ENCODE measurements around the gene ASCC1. TPM values are rescaled to one million over a fixed set of nuclear protein-coding genes. Genes with fewer than 3 reads are reported as not detected.

ASCC1 gene
- total and polyA plus RNA-seq, 2 donors (not counting 3 experiments of a cell fraction or from before 2014, with no cell fraction given) = 16.0 to 24.9 TPM

GRCh38 chr10:72072639-72073038 is 143.4 kb downstream of the ASCC1 start:
- no peak for DNase-seq (ENCODE audit: low read depth, low spot score)
- Histone ChIP-seq H4K20me1 (replicated peaks; ENCODE audit: control insufficient read depth, extremely low read depth, insufficient read depth, low read length) (no peaks in the 10 kb centered on the region), H3K27me3 (ENCODE audit: control insufficient read depth in 2 of 2, insufficient read depth in 2 of 2, low read length in 2 of 2) (no peaks in the 10 kb centered on the region), H3K36me3 (ENCODE audit: control insufficient read depth in 2 of 2, extremely low read depth in 1 of 2, insufficient read depth in 2 of 2, low read length in 2 of 2) (no peaks in the 10 kb centered on the region), H3K9me3 (replicated peaks; ENCODE audit: control insufficient read depth, insufficient read depth, low read length) (no peaks in the 10 kb centered on the region), H2AFZ (ENCODE audit: low read depth, low read length) (no peak overlapping the region), H3K9me1 (replicated peaks; ENCODE audit: control insufficient read depth, extremely low read depth, insufficient read depth, low read length) (no peaks in the 10 kb centered on the region), H3K4me2 (ENCODE audit: insufficient read depth, low read length) (no peak overlapping the region), H3K79me2 (ENCODE audit: control insufficient read depth, insufficient read depth, low read length) (no peaks in the 10 kb centered on the region), H3K4me3 (replicated peaks in 1 of 3; ENCODE audit: insufficient read depth in 1 of 3, low read depth in 1 of 3, low read length in 3 of 3) (no peak overlapping the region), H3K4me1 (ENCODE audit: control insufficient read depth, extremely low read depth, insufficient read depth, low read length) (no peaks in the 10 kb centered on the region), H3K9ac (replicated peaks; ENCODE audit: extremely low read depth, insufficient read depth, low read length) (no peak overlapping the region), H3K27ac (ENCODE audit: insufficient read depth, low read depth, low read length) (no peak overlapping the region)
- no peak for TF ChIP-seq MAX (IDR thresholded peaks at IDR 0.05; ENCODE audit: insufficient read depth, insufficient read length)
- TF ChIP-seq POLR2AphosphoS5 (IDR thresholded peaks at IDR 0.05; ENCODE audit: insufficient read depth, low read depth, low read length) = no peak
- TF ChIP-seq GATA2 (IDR thresholded peaks at IDR 0.05; ENCODE audit: insufficient read depth, insufficient read length, low read depth, low read length) = no peak
- no peak for TF ChIP-seq POLR2A (IDR thresholded peaks at IDR 0.05; ENCODE audit: low read depth, low read length)
- dilution Hi-C loops (cut with MboI; ENCODE audit: extremely low pct_ligation_motif_present, low sequenced_read_pairs) = no loop called here
- intact Hi-C loops (cut with micrococcal nuclease) = no loop called here
- no peak for FAIRE-seq
- POLR2A ChIA-PET = no interaction called here
- BruUV-seq (replicated peaks) = no TSS peak
- CTCF ChIA-PET = interaction anchor here (1.0 to 2.5 kb wide), 5 partner anchors 11 to 268 kb away, joined by 3 to 10 read pairs (median 4); no protein-coding TSS in a partner anchor

GRCh38 chr10:72072046-72072445 is 144.0 kb downstream of the ASCC1 start:
- H3K36me3 ChIP-seq (ENCODE audit: control insufficient read depth in 2 of 2, extremely low read depth in 1 of 2, insufficient read depth in 2 of 2, low read length in 2 of 2) = no peaks in the 10 kb centered on the region
- no peak overlapping the region for H3K4me2 ChIP-seq (ENCODE audit: insufficient read depth, low read length)
- ChIA-PET CTCF (interaction anchor here (1.2 to 2.5 kb wide), 4 partner anchors 10 to 268 kb away, joined by 3 to 10 read pairs (median 6); no protein-coding TSS in a partner anchor), POLR2A (no interaction called here)
- H3K4me1 ChIP-seq (ENCODE audit: control insufficient read depth, extremely low read depth, insufficient read depth, low read length) = no peaks in the 10 kb centered on the region
- no peaks in the 10 kb centered on the region for H3K27me3 ChIP-seq (ENCODE audit: control insufficient read depth in 2 of 2, insufficient read depth in 2 of 2, low read length in 2 of 2)
- no peaks in the 10 kb centered on the region for H3K79me2 ChIP-seq (ENCODE audit: control insufficient read depth, insufficient read depth, low read length)
- H4K20me1 ChIP-seq (replicated peaks; ENCODE audit: control insufficient read depth, extremely low read depth, insufficient read depth, low read length) = no peaks in the 10 kb centered on the region
- intact Hi-C loops (cut with micrococcal nuclease) (no loop called here), dilution Hi-C loops (cut with MboI; ENCODE audit: extremely low pct_ligation_motif_present, low sequenced_read_pairs) (no loop called here)
- TF ChIP-seq POLR2A (IDR thresholded peaks at IDR 0.05; ENCODE audit: low read depth, low read length) (no peak), POLR2AphosphoS5 (IDR thresholded peaks at IDR 0.05; ENCODE audit: insufficient read depth, low read depth, low read length) (no peak), FOS (IDR thresholded peaks at IDR 0.05; ENCODE audit: borderline replicate concordance, insufficient read depth, low read length) (no peak), EZH2 (IDR thresholded peaks at IDR 0.05; ENCODE audit: borderline replicate concordance, low read depth, low read length, severe bottlenecking) (no peak), CTCF (IDR thresholded peaks at IDR 0.05; ENCODE audit: extremely low read depth in 1 of 2, insufficient read depth in 1 of 2, low read depth in 1 of 2, low read length in 2 of 2) (no peak), MAX (IDR thresholded peaks at IDR 0.05; ENCODE audit: insufficient read depth, insufficient read length) (no peak), MYC (IDR thresholded peaks at IDR 0.05; ENCODE audit: low read depth, low read length) (no peak), GATA2 (IDR thresholded peaks at IDR 0.05; ENCODE audit: insufficient read depth, insufficient read length, low read depth, low read length) (no peak), JUN (IDR thresholded peaks at IDR 0.05; ENCODE audit: borderline replicate concordance, insufficient read depth, insufficient read length, low read depth) (no peak)
- H3K9ac ChIP-seq (replicated peaks; ENCODE audit: extremely low read depth, insufficient read depth, low read length) = no peak overlapping the region
- no peak for DNase-seq (ENCODE audit: low read depth, low spot score)
- H3K9me3 ChIP-seq (replicated peaks; ENCODE audit: control insufficient read depth, insufficient read depth, low read length) = no peaks in the 10 kb centered on the region
- no peaks in the 10 kb centered on the region for H3K9me1 ChIP-seq (replicated peaks; ENCODE audit: control insufficient read depth, extremely low read depth, insufficient read depth, low read length)
- no TSS peak for BruUV-seq (replicated peaks)
- no peak overlapping the region for H2AFZ ChIP-seq (ENCODE audit: low read depth, low read length)
- no peak overlapping the region for H3K27ac ChIP-seq (ENCODE audit: insufficient read depth, low read depth, low read length)
- no peak for FAIRE-seq
- H3K4me3 ChIP-seq (replicated peaks in 1 of 3; ENCODE audit: insufficient read depth in 1 of 3, low read depth in 1 of 3, low read length in 3 of 3) = no peak overlapping the region
